Loucy (cell line): ENCODE results near the gene CST9.

Source experiments
- CTCF ChIP-seq: fragments of 200-600 bp; sonication (generic); conservative IDR thresholded peaks from 2 replicates; pipeline ENCODE4 v1.5.1; 2014; ENCODE audit warnings: mild to moderate bottlenecking, antibody characterized with exemption, low read length
- EZH2phosphoT487 ChIP-seq: fragments of 200-600 bp; IDR thresholded peaks from 2 replicates; pipeline ENCODE4 v1.6.1; 2018; ENCODE audit warnings: antibody characterized with exemption, mild to moderate bottlenecking, moderate library complexity, borderline replicate concordance

- TF ChIP-seq CTCF, result no peak
- TF ChIP-seq EZH2phosphoT487, result no peak
Observed at GRCh38 chr20:23613676-23614075, 8.0 kb upstream of the CST9 start.
